A549 (cell line): Measurements from ENCODE around the gene MRPL33.

ENCODE experiments used
- CHD2 ChIP-seq: fragments of 150-350 bp; IDR thresholded peaks from 2 replicates; pipeline ENCODE4 v1.6.1; 2014; ENCODE audit warnings: low read length; ENCODE audit not compliant: partially characterized antibody
- CTCF ChIP-seq: fragments of >200 bp; sonication (Bioruptor Twin); formaldehyde crosslinking; IDR thresholded peaks from 3 replicates; pipeline ENCODE4 v1.5.1; 2016
- JUN ChIP-seq, 2 experiments: fragments of >200 bp; sonication (Bioruptor Twin); formaldehyde crosslinking; IDR thresholded peaks; 2 replicates in 1 of 2; 3 replicates in 1 of 2; pipeline ENCODE4 v1.6.1; 2016 to 2017
- MAX ChIP-seq: IDR thresholded peaks from 2 replicates; pipeline ENCODE4 v1.6.1; 2012
- PBX3 ChIP-seq: IDR thresholded peaks from 2 replicates; pipeline ENCODE4 v1.6.1; 2012
- POLR2A ChIP-seq: IDR thresholded peaks from 2 replicates; pipeline ENCODE4 v1.6.1; 2012; ENCODE audit warnings: mild to moderate bottlenecking, low read length
- RARB ChIP-seq: fragments of 250-450 bp; sonication (Bioruptor Pico); IDR thresholded peaks from 2 replicates; pipeline ENCODE4 v1.8.0; 2021; ENCODE audit warnings: mild to moderate bottlenecking, moderate library complexity
- RFX5 ChIP-seq: fragments of 450-650 bp; IDR thresholded peaks from 2 replicates; pipeline ENCODE4 v1.7.1; 2014; ENCODE audit warnings: antibody characterized with exemption, mild to moderate bottlenecking, moderate library complexity
- ZNF302 ChIP-seq: fragments of 250-450 bp; sonication (Bioruptor Pico); IDR thresholded peaks from 2 replicates; pipeline ENCODE4 v1.9.0; 2021; ENCODE audit warnings: inconsistent platforms, mild to moderate bottlenecking, moderate library complexity

- TF ChIP-seq CTCF (no peak), ZNF302 (CRISPR knock-in tag) (no peak), PBX3 (no peak), JUN (IDR thresholded peaks at IDR 0.05) (no peak), POLR2A (no peak), RARB (CRISPR knock-in tag) (no peak), MAX (no peak), CHD2 (no peak), RFX5 (no peak)
Measured at GRCh38 chr2:27729614-27730013, 41.9 kb upstream of the MRPL33 start.
